ENCODE data around the gene SCAP. TPM values are rescaled to one million over a fixed set of nuclear protein-coding genes. Genes with fewer than 3 reads are reported as not detected.
"Not testable (repeated sequence)": the region's sequence is repeated elsewhere in the genome, so short reads cannot be mapped to it uniquely, and the experiment has no call there.

Gene SCAP
- polyA plus RNA-seq, 5 donors = 48.4 to 63.1 (median 50.8) TPM

- no peak for DNase-seq
These were observed 6.6 kb upstream of the SCAP start for GRCh38 chr3:47482366-47482765.

DNA sequence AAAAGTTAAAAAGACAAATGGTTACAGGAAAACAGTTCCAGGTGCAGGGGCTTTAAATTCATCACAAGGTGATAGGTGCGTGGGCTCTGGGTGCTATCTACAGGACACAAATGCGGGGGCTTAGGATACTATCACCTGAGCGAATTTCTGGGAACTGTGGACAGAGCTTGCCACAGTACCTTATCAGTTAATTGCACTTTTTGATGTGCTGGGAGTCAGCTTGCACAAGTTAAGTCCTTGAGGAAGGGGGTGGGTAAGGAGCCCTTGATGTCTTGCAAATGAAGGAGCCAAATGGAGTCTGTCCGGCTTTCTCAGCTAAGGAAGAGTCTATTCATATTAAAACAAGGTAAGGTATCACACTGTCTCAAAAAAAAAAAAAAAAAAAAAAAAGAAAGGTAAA, 6.0 kb upstream of the SCAP start:
- not testable (repeated sequence) for DNase-seq

DNA sequence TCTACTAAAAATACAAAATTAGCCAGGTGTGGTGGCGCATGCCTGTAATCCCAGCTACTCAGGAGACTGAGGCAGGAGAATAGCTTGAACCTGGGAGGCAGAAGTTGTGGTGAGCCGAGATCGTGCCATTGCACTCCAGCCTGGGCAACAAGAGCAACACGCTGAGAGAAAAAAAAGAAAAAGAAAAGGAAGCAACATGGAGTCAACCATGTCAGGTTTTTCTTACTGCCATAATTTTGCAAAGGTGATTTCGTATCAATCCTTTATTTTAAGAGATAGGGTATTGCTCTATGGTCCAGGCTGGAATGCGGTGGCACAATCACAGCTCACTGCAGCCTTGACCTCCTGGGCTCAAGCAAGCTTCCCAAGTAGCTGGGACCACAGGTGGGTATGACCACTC, 4.5 kb upstream of the SCAP start:
- DNase-seq = not testable (repeated sequence)

GRCh38 chr3:47479826-47480160, 4.1 kb upstream of the SCAP start:
- no peak for DNase-seq

DNA sequence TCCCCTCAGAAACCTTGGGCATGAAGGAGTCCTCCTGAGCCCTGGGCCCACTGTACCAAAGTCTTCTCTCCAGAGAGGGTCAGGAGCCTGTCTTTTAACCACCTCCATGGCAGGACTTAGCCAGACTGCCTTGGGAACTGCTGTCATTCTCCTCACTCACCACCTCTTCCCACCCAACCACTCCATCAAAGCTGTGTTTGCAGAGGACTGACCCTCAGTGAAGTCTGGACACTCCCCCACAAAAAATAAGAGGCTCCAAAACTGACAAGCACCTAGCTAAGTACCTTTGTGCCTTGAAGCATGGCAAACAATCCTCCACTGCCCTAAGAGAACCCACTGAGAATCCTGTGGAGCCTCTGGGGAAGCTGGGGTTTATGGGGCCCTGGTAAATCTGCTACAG, 2.3 kb upstream of the SCAP start:
- no peak for DNase-seq

GRCh38 chr3:47476644-47477199, 981 bp upstream of the SCAP start:
- no peak for DNase-seq

DNA sequence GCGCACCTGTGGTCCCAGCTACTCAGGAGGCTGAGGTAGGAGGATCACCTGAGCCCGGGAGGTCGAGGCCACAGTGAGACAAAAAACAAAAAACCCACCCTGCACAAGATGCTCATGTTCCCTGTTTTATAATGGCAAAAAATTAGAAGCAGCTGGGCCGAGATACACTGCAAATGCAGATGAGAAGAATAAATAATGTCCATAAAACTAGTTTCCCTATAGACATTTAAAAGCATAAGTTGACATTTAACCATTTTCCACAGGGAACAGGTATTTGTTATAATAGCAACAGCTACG, 537 bp upstream of the SCAP start:
- DNase-seq = no peak

- no peak for DNase-seq
These were observed 642 bp downstream of the SCAP start for GRCh38 chr3:47475029-47475569.

- no peak for DNase-seq
These were observed 2.4 kb downstream of the SCAP start for GRCh38 chr3:47473391-47473790.

DNA sequence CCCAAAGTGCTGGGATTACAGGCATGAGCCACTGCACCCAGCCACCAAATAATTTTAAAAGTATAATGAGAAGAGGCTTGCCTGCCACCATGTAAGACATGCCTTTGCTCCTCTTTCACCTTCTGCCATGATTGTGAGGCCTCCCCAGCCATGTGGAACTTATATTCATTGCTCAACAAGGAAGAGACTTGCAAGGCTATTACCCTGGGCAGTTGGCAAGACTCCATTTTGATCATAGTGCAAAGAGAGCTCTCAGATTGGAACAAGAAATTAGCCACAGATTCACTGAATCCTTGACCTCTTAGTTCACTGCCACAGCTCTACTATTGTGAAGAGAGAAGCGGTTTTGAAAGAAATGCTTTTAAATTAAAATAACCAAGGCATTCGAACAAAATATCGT, 6.1 kb downstream of the SCAP start:
- DNase-seq = no peak

GRCh38 chr3:47468315-47468714, 7.4 kb downstream of the SCAP start:
- not testable (repeated sequence) for DNase-seq

- no peak for DNase-seq
These were observed 11.2 kb downstream of the SCAP start for GRCh38 chr3:47464588-47464987.

DNA sequence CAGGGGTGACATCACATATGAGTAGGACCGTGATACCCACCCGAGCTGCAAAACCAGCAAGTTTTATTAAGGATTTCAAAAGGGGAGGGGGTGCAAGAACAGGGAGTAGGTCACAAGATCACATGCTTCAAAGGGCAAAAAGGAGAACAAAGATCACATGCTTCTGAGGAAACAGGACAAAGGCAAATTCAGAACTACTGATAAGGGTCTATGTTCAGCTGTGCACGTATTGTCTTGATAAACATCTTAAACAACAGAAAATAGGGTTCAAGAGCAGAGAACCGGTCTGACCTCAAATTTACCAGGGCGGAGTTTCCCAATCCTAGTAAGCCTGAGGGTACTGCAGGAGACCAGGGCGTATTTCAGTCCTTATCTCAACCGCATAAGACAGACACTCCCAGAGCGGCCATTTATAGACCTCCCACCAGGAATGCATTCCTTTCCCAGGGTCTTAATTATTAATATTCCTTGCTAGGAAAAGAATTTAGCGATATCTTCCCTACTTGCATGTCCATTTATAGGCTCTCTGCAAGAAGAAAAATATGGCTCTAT, 16.1 kb downstream of the SCAP start:
- not testable (repeated sequence) for DNase-seq

DNA sequence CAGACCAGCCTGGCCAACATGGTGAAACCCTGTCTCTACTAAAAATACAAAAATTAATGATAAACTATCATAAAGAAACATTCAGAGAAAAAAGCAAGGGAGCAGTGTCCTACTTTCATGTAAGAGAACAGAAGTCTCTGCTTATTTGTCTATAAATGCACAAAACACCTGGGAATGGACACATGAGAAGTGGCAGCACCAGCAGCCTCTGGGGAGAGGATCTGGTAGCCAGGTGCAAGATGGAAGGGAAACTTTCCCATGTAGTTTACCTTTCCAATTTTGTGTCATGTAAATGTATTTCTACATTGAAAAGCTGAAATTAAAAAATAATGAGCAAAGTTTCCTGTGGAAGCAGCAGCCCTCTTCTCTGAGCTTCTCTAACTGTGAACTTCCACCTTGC, 18.8 kb downstream of the SCAP start:
- DNase-seq = no peak

- DNase-seq = no peak
These were observed 19.8 kb downstream of the SCAP start for GRCh38 chr3:47455806-47456452.

DNA sequence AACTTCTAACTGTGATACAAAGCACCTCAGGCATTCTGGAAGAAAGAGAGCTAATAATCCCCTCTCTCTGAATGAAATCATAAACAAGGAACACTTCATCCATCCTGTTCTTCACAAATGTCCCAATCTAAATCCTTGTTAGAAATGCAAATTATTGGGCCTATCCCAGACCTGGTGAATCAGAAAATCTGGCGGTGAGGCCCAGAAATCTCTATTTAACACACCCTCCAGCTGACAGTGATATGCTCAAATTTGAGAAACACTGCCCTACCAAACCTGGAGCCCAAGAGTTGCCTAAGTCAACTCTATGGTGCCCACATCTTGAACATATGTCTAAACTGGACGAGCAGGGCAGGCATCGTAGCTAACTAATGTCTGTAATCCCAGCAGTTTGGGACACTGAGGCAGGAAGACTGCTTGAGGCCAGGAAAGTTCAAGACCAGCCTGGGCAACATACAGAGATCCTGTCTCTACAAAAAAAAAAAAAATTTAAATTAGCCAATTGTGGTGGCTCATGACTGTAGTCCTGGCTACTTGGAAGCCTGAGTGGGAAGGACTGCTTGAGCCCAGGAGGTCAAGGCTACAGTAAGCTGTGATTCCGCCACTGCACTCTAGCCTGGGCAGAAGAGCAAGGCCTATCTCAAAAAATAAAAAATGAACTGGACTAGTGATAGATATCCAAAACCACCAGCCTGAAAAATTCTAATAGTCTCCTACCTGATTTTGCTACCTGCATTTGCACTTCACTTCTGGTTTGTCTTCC, 23.1 kb downstream of the SCAP start:
- no peak for DNase-seq

GRCh38 chr3:47444103-47444502, 31.6 kb downstream of the SCAP start:
- no peak for DNase-seq

DNA sequence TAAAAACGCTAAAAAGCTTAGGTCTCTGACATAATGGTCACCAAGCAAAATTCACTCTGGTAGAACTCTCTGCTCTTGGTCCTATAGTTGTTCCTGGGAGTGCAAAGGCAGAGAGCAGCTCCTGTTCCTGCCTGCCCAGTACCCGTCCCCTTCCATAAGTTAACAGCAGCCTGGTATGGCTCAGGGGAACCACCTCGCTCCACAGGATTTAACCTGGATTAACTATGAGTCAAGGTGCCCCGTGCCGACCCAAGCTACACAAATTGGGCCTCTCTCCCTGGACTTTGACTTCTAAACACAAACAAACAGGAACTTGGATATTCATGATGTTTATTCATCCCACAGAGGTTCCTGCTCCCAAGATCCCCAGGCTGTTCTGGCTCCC, 32.1 kb downstream of the SCAP start:
- no peak for DNase-seq

GRCh38 chr3:47441796-47442551, 33.8 kb downstream of the SCAP start:
- DNase-seq = no peak

GRCh38 chr3:47440131-47440530, 35.6 kb downstream of the SCAP start:
- DNase-seq = no peak

GRCh38 chr3:47436180-47436579, 39.6 kb downstream of the SCAP start:
- no peak for DNase-seq

DNA sequence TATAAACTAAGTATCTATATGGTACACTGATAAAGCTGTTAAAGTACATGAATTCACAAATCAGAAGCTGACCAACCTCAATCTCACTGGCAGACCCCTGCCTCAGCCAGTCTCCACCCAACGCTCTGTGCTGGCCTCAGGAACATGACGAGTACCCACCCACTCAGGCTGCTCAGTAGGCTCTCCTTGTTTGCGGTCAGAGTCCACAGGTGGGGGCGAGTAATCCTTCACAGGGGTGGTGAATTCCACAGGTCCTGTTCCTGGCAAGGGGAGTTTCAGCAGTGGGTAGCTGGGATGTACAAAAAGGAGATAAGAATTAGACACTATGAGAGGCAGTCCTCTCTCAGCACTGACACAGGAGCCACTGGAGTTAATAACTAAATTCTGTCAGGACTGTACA, 40.9 kb downstream of the SCAP start:
- no peak for DNase-seq

Measured in right lung (tissue), 5 donors.